ENCODE data around the gene SULT1A2.

DNA sequence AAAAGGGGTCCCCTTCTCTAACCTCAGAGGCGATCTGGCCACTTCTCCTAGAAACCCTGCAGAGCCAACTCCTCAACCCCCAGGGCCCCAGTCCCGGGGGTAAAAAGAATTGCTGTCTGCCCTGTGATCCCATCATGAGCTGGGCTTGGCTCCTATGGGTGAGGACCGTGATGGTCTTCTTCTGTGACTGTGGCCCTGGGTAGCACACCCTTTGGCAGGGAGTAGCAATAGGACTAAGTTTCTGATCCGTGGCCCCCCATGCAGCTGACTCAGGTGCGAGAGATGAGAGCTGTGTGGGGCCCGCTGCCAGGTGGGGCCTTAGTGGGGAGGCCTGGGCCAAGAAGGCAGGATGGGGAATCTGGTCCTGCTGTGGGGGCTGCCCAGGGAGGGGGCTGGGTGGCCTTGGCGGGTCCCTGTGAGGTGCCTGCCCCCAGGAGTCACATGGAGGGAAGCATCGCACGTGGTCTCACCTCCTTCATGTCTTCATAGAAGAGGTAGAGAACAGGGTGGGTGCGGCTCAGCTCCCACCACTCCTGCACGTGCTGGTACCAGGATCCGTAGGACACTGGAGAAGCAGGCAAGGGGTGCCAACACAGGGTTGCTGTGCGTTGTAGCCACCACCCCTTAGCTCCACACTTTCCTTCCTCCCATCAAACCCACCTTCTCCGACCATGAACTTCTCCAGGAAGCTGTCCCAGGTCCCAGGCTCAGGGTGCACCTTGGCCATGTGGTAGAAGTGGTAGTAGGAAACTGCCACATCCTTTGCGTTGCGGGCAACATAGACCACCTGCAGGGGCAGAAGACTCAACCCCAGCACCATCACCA, 9.7 kb upstream of the SULT1A2 start:
- TF ChIP-seq, protein P1, sequence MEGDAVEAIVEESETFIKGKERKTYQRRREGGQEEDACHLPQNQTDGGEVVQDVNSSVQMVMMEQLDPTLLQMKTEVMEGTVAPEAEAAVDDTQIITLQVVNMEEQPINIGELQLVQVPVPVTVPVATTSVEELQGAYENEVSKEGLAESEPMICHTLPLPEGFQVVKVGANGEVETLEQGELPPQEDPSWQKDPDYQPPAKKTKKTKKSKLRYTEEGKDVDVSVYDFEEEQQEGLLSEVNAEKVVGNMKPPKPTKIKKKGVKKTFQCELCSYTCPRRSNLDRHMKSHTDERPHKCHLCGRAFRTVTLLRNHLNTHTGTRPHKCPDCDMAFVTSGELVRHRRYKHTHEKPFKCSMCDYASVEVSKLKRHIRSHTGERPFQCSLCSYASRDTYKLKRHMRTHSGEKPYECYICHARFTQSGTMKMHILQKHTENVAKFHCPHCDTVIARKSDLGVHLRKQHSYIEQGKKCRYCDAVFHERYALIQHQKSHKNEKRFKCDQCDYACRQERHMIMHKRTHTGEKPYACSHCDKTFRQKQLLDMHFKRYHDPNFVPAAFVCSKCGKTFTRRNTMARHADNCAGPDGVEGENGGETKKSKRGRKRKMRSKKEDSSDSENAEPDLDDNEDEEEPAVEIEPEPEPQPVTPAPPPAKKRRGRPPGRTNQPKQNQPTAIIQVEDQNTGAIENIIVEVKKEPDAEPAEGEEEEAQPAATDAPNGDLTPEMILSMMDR (IDR thresholded peaks at IDR 0.05 in 4 of 5, conservative IDR thresholded peaks at IDR 0.05 in 1 of 5): no peak
- no peak for TF ChIP-seq POLR2A (IDR thresholded peaks at IDR 0.05)

All from gastrocnemius medialis (tissue), 4 donors.